ENCODE data around the gene TLNRD1.

The TLNRD1 gene

GRCh38 chr15:81050805-81051204 is 50.1 kb downstream of the TLNRD1 start:
- no peak for TF ChIP-seq CTCF (IDR thresholded peaks at IDR 0.05; ENCODE audit: low read depth, low read length, missing control alignments)
- no peak overlapping the region for H3K4me3 ChIP-seq (replicated peaks; ENCODE audit: low read depth, low read length)
- no peak for DNase-seq (ENCODE audit: extremely low read depth, low read depth)

- no peak for TF ChIP-seq CTCF (IDR thresholded peaks at IDR 0.05; ENCODE audit: low read depth, low read length, missing control alignments)
- no peak overlapping the region for H3K4me3 ChIP-seq (replicated peaks; ENCODE audit: low read depth, low read length)
- DNase-seq (ENCODE audit: extremely low read depth, low read depth), result no peak
These were observed 51.3 kb downstream of the TLNRD1 start for GRCh38 chr15:81052046-81052445.

- no peak for TF ChIP-seq CTCF (IDR thresholded peaks at IDR 0.05; ENCODE audit: low read depth, low read length, missing control alignments)
- DNase-seq (ENCODE audit: extremely low read depth, low read depth), result no peak
- H3K4me3 ChIP-seq (replicated peaks; ENCODE audit: low read depth, low read length), result no peak overlapping the region
These were observed 52.9 kb downstream of the TLNRD1 start for GRCh38 chr15:81053621-81054020.

GRCh38 chr15:81054236-81054635 is 53.5 kb downstream of the TLNRD1 start:
- H3K4me3 ChIP-seq (replicated peaks; ENCODE audit: low read depth, low read length), result no peak overlapping the region
- TF ChIP-seq CTCF (IDR thresholded peaks at IDR 0.05; ENCODE audit: low read depth, low read length, missing control alignments), result no peak
- peak; percentile 40 for DNase-seq (ENCODE audit: extremely low read depth, low read depth)

All from HFF-Myc (cell line).